GM19240 (cell line): Measurements from ENCODE around the gene ZMYND11.

Experiments
- DNase-seq: peaks from one replicate; pipeline ENCODE4 v3.0.0; 2011; ENCODE audit warnings: low spot score; ENCODE audit not compliant: insufficient read length

Gene ZMYND11

GRCh38 chr10:135132-135600, at the start of gene ZMYND11:
ZMYND11 (plus strand) TSS chr10:135455; CDS start chr10:180013, 44,558 bp downstream.
- peak; percentile 45 for DNase-seq

DNA sequence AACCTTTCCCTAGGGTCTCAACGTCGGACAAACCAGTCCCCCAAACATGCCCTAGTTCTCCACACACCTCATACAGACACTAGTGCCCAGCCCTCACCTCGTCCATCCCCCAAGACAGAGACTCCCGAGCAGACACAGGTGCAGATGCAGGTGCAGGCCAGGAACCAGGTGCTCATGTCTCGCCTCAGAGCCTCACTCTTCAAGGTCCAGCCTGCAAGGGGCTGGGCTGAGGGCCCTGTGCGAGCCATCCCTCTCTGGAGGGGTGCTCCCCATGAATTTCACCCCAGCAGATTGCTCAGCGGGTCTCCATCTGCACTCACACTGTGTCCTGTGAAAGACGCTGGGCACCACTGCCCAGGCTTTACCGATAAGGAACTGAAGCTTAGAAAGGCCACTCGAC, 49.2 kb upstream of the ZMYND11 start:
- DNase-seq, result no peak

- no peak for DNase-seq
Measured at GRCh38 chr10:87177-88080, 47.8 kb upstream of the ZMYND11 start.

DNA sequence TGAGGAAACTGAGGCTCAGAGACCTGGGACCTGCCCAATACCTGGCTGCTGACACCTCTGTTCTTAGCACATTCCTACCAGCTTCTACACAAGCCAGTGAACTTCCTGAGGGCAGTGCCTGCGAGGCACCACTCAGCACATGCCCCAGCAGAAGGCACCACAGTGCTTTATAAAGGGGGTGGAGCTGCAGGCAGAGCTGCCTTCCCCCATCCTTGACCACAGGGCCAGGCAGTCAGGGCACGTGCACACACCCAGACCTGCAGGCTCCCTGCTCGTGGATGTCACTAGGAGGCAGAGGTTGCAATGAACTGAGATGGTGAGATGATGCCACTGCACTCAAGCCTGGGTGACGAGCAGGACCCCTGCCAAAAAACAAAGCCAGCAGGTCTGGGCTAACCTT, 47.0 kb upstream of the ZMYND11 start:
- DNase-seq, result no peak

- no peak for DNase-seq
Measured at GRCh38 chr10:89248-89647, 46.0 kb upstream of the ZMYND11 start.

DNA sequence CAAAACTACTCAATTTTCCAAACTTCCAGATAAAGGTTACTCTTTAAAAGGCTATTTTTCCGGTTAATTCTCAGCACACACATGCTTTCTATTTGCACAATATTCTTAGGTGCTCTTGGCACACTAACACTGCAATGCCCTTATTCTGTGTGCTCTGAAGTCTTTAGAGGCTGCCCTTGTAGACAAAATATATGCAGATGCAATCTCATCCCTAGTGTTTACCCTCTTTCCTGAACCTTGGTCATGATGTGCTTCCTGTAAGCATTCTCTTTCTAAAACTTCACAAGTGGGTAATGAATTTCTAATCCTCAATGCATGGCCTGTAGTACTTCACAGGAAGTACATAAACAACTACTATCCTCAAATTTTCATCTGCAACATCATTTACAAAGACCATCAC, 45.1 kb upstream of the ZMYND11 start:
- no peak for DNase-seq

DNA sequence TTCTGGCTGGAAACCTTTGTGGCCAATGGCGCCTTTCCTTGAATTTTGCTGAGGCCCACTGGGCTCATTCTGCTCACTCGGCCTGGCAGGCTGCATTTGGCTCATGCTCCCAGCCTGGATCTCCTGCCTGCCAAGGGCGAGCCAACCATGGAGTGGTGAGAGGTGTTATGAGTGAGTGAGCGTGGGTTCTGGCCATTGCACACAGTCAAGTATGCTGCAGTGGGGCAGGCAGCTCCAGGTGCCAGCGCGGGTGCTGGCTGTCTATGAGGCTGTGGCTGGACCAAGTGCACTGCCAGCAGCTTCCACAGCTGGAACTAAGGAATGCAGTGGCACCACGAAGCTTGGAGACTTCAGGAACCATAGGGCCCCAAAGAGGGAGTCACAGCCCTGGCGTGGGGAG, 43.9 kb upstream of the ZMYND11 start:
- no peak for DNase-seq

DNA sequence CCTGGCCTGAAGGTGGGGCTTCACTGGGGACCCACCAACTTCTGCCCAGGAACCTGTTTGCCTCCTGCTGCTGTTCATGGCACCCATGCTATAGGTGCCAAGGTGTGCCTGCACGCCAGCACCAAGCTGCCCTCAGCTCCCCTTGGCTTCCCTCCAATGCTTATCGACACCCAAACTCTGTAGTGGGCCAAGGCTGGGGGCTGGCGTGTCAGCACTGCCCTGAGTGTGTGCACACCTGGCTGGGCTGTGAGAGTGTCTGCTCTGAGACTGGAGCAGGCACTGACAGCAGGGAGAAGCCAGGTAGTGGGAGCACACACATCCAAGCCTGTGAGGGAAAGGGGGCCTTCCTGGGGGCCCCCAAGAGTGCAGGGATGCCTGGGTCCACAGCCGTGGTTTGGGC, 43.1 kb upstream of the ZMYND11 start:
- DNase-seq, result no peak

DNA sequence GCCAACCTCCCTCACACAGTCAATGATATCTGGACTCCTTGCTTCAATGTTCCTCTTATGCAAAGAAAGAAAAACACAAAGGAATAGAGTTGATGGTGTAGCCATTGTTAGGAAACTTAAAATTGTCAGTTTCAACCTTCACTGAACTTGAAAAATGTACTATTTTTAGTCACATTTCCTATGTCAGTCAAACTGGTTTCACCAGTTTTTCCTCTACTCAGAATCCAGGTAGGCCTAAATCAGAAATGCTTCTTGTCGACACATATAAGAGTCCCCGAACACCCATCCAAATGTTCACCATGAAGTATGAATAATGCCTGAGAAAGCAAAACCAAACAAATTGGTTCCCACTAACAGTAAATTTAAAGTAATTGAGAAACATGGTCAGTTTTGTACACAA, 42.4 kb upstream of the ZMYND11 start:
- no peak for DNase-seq

DNA sequence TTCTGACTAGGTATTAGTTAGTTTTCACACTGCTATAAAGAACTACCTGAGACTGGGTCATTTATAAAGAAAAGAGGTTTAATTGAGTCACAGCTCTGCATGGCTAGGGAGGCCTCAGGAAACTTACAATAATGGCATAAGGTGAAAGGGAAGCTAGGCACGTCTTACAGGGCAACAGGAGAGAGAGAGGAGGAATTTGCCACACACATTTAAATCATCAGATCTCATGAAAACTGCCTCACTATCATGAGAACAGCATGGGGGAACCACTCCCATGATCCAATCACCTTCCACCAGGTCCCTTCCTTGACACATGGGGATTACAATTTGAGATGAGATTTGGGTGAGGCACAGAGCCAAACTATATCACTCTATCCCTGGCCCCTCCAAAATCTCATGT, 40.6 kb upstream of the ZMYND11 start:
- DNase-seq, result no peak

DNA sequence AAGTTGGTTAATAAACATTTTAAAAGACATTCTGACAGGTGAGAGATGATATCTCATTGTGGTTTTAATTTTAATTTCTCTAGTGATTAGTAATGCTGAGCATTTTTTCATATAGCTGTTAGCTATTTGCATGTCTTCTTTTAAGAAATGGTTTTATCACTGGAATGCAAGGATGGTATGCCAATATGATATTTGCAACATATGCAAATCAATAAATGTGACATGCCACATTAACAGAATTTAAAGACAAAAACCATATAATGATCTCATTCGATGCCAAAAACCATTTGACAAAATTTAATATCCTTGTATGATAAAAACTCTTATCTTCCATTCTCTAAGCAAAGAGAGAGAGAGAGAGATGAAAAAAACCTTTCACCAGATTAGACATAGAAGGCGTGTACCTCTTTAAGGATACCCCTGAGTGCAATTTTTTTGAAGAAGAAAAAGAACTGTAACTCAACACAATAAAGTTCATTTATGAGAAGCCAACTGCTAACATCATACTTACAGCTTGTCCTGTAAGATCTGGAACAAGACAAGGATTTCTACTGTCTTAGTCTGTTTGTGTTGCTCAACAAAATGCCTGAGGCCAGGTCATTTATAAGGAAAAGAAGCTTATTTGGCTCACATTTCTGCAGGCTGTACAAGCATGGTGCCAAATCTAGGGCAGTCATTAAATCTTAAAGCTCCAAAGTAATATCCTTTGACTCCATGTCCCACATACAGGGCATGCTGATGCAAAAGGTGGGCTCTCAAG, 39.7 kb upstream of the ZMYND11 start:
- no peak for DNase-seq

- no peak for DNase-seq
Measured at GRCh38 chr10:96466-96865, 38.8 kb upstream of the ZMYND11 start.

DNA sequence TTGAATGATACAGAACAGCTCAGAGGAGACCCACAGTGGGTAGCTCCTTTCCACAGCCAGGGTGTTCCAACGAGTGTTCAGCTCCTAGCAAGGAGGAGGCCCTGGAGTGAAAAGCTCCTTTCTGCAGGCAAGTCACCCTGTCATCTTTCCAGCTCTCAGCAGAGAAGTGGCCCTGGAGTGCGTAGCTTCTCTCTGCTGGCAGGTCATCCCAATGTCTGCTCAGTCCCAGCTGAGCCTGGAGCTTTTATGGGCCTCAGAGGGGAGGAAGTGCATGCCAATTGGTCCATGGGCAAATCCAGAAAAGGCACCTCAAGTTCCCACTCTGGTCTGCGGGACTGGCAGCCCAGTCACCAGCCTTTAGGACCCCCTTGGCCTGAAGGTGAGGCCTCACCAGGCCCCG, 30.8 kb upstream of the ZMYND11 start:
- DNase-seq, result no peak

DNA sequence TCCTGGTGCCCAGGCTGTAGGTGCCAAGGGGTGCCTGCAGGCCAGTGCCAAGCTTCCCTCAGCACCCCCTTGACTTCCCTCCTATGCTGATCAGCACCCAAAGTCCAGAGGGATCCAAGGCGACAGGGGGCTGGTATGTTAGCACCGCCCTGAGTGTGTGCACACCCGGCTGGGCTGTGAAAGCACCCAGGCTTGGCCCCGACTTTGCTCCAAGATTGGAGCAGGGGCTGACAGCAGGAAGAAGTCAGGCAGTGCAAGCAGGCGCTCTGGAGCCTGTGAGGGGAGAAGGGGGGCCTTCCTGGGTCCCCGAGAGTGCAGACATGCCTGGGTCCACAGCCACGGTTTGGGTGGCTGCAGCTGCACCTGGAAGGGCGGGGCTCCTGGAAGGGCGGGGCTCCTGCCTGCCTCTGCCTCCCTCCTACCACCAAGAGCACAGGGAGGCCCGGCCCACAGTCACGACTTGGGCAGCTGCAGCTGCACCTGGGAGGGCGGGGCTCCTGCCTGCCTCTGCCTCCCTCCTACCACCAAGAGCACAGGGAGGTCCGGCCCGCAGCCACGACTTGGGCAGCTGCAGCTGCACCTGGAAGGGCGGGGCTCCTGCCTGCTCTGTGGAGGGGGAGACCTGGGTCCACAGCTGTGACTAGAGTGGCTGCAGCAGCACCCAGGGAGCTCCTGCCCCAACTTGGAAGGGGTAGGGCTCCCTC, 30.2 kb upstream of the ZMYND11 start:
- DNase-seq, result no peak

GRCh38 chr10:105806-106205, 29.4 kb upstream of the ZMYND11 start:
- no peak for DNase-seq

DNA sequence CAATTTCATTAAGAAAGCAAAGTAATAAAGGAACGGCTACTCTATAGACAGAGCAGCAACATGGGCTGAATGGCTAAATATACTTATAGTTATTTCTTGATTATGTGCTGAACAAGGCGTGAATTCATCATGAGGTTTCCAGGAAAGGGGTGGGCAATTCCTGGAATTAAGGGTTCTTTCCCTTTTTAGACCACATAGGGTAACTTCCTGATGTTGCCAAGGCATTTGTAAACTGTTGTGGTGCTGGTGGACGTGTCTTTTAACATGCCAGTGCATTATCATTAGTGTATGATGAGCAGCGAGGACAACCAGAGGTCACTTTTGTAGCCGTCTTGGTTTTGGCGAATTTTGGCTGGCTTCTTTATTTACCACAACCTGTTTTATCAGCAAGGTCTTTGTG, 28.5 kb upstream of the ZMYND11 start:
- no peak for DNase-seq

GRCh38 chr10:112246-112645, 23.0 kb upstream of the ZMYND11 start:
- DNase-seq, result no peak

DNA sequence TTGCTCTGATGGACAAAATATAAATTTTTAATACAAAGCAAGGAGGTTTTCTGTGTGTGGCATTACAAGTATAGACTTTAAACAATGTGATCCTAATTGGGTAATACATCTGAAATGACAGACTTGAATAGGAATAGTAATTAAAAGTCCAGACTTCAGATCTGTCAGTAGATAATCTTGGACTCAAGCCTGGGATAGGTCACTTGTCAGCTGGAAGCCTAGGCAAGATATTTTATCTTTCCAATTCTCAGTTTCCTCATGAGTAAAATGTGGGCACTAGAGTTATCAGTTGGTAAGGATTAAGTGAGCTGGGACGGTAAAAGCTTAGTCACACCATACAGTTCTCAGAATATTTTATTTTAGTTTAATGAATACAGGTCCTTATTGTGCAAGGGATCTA, 10.4 kb upstream of the ZMYND11 start:
- DNase-seq, result no peak

GRCh38 chr10:127612-128432, 7.4 kb upstream of the ZMYND11 start:
- no peak for DNase-seq

GRCh38 chr10:129810-130209, 5.4 kb upstream of the ZMYND11 start:
- no peak for DNase-seq
